Right atrium auricular region (tissue), 2 donors: ENCODE measurements around the gene UBE2D4. TPM values are rescaled to one million over a fixed set of nuclear protein-coding genes. Genes with fewer than 3 reads are reported as not detected.

ENCODE experiments used
- total RNA-seq, 2 donors: library from RNA; depleted of rRNA; stranded (reverse); fragments of >200 nt; gene quantifications; one replicate each; pipeline ENCODE4 v1.1.0, GENCODE V29; 2016

Gene UBE2D4
- total RNA-seq, 2 donors from 2014 or later = 47.4 to 50.5 TPM

Other genes starting within 250 kb of the UBE2D4 start
- gene COA1, start 196.9 kb upstream of the UBE2D4 start, total RNA-seq = 10 to 100 TPM; 53.6 to 56.0 TPM
- 10 to 100 TPM; 29.6 to 54.8 TPM for gene BLVRA, start 167.8 kb upstream of the UBE2D4 start, total RNA-seq
- gene MRPS24, start 56.9 kb upstream of the UBE2D4 start, total RNA-seq = 100 to 1,000 TPM; 127 to 171 TPM
- gene URGCP, start 19.8 kb upstream of the UBE2D4 start, total RNA-seq = 10 to 100 TPM; 26.4 to 30.9 TPM
- gene SPDYE1, start 71.5 kb downstream of the UBE2D4 start, total RNA-seq = not detected
- gene DBNL, start 118.3 kb downstream of the UBE2D4 start, total RNA-seq = 10 to 100 TPM; 31.4 to 66.2 TPM
- gene PGAM2, start 139.1 kb downstream of the UBE2D4 start, total RNA-seq = 1,000 to 10,000 TPM in 1 of 2 donors, 100 to 1,000 TPM in 1; 680 to 2,809 TPM
- gene POLM, start 156.1 kb downstream of the UBE2D4 start, total RNA-seq = 10 to 100 TPM; 18.5 to 31.3 TPM
- gene AEBP1, start 177.9 kb downstream of the UBE2D4 start, total RNA-seq = 100 to 1,000 TPM in 1 of 2 donors, 10 to 100 TPM in 1; 84.4 to 193 TPM
- 10 to 100 TPM; 71.4 to 76.5 TPM for gene POLD2, start 197.1 kb downstream of the UBE2D4 start, total RNA-seq
- gene MYL7, start 214.9 kb downstream of the UBE2D4 start, total RNA-seq = over 10,000 TPM; 17,339 to 49,235 TPM